GM18498 (cell line): ENCODE measurements around the gene BCR.

ENCODE experiments used
- ATAC-seq: cut with Tn5 transposase; IDR thresholded peaks from one replicate; pipeline ENCODE4 v1.9.1; 2021; ENCODE audit warnings: mild to moderate bottlenecking, moderate library complexity; ENCODE audit not compliant: unreplicated experiment

The BCR gene

GRCh38 chr22:23258826-23259170 lies 78.5 kb downstream of the BCR start:
- ATAC-seq: no peak

GRCh38 chr22:23259916-23260644 lies 79.8 kb downstream of the BCR start:
- ATAC-seq: no peak

- ATAC-seq: no peak
Observed at GRCh38 chr22:23260645-23261581, 80.6 kb downstream of the BCR start.

GRCh38 chr22:23261900-23262450 lies 81.7 kb downstream of the BCR start:
- ATAC-seq: no peak

- ATAC-seq: no peak
Observed at GRCh38 chr22:23262518-23263332, 82.4 kb downstream of the BCR start.

GRCh38 chr22:23263651-23264555 lies 83.6 kb downstream of the BCR start:
- ATAC-seq: no peak

- ATAC-seq: no peak
Observed at GRCh38 chr22:23264610-23265367, 84.5 kb downstream of the BCR start.

GRCh38 chr22:23265368-23265700 lies 85.0 kb downstream of the BCR start:
- no peak for ATAC-seq

GRCh38 chr22:23266780-23267179 lies 86.5 kb downstream of the BCR start:
- no peak for ATAC-seq

GRCh38 chr22:23267226-23268043 lies 87.1 kb downstream of the BCR start:
- no peak for ATAC-seq

GRCh38 chr22:23268139-23268712 lies 87.9 kb downstream of the BCR start:
- no peak for ATAC-seq

- ATAC-seq: no peak
Observed at GRCh38 chr22:23268877-23269276, 88.6 kb downstream of the BCR start.

GRCh38 chr22:23269441-23270211 lies 89.3 kb downstream of the BCR start:
- no peak for ATAC-seq

- no peak for ATAC-seq
Observed at GRCh38 chr22:23270212-23270733, 90.0 kb downstream of the BCR start.

- no peak for ATAC-seq
Observed at GRCh38 chr22:23270798-23271596, 90.7 kb downstream of the BCR start.

GRCh38 chr22:23271597-23271908 lies 91.2 kb downstream of the BCR start:
- no peak for ATAC-seq

- no peak for ATAC-seq
Observed at GRCh38 chr22:23272371-23272770, 92.1 kb downstream of the BCR start.
